Cardiac septum (tissue), 1 donor: ENCODE measurements around the gene PTPN5. TPM values are rescaled to one million over a fixed set of nuclear protein-coding genes. Genes with fewer than 3 reads are reported as not detected.
"Not testable (repeated sequence)": the region's sequence is repeated elsewhere in the genome, so short reads cannot be mapped to it uniquely, and the experiment has no call there.

Source experiments
- DNase-seq: peaks from one replicate; pipeline ENCODE4 v3.0.0-alpha.2; 2020; ENCODE audit warnings: low spot score
- intact Hi-C: fragments of 100-400 bp; cut with DNase I; formaldehyde crosslinking; loops from one replicate; pipeline ENCODE4 v1.14.0; 2022
- total RNA-seq: library from RNA; stranded (reverse); fragmentation: NEBNext Ultra II Directional; extraction: Animal tissue kit (Norgen Biotek cat#: 25700); gene quantifications from one replicate; pipeline ENCODE4 v1.2.1, GENCODE V29; 2021
- donor health status: DM: no; HTN: no; CAD: no.

The PTPN5 gene
- total RNA-seq, 1 donor from 2014 or later = 3.8 TPM

DNA sequence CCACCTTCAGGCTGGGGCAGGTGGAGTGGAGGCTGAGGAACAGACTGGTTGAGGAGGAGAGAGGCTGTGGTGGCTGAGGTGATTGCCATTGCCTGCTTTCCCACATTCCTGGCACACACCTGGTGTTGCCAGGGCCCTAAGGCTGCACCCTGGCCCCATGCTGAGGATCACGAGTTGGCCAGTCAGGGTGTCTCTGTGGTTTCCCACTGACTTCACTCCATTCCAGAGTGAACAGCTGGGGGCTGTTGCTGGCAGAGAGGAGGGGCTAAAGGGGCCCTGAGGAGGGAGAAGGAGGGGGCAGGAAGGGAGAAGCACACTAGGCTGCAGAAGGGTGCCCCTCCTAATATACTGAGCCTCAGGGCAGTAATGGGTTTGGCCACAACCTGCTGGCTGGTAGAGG lies 91.2 kb downstream of the PTPN5 start:
- DNase-seq = peak; percentile 68
- intact Hi-C loops = loop anchor here (10.0 kb wide), 1 partner anchor 306 kb away; the partner anchor contains the start of gene LDHA

DNA sequence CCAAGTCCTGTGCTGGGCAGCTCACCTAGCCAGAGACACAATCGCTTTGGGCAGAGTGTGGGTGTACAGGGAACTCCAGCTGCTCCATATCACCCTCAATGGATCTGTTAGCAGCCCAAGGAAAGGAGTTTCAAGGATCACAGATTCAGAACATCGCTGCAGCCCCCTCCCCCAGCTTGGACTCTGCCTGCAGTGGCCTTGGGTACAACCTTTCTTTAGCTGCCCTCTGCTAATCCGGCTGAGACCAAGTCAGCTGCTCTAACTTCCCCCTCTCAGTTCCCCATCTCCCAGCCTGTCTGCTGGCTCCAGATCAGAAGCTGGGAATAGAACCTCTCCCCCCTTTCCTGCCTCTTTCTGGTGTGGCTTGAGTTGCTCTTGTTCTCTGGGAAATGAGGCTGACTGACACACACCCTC lies 91.7 kb downstream of the PTPN5 start:
- intact Hi-C loops = loop anchor here (5.0 to 10.0 kb wide), 2 partner anchors 113 to 305 kb away; partner anchors contain the start of genes LDHA and UEVLD
- peak; percentile 75 for DNase-seq

DNA sequence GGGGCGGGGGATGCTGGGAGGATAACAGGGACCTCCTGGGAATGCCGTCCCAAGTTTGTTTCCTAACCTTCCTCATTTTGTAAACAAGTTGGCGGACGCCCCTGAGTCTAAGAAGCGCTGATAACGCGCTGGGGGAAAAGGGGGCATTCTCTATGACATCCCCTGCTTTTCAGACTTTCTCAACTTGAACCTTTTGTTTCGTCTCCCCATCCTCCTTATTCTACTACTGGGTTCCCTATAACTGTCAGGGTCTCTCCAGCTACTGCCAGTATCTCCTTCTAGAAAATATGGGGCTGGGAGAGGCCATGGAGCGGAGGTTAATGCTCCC lies 92.4 kb downstream of the PTPN5 start:
- intact Hi-C loops = loop anchor here (5.0 kb wide), 1 partner anchor 112 kb away; the partner anchor contains the start of gene UEVLD

GRCh38 chr11:18698341-18699268 lies 93.0 kb downstream of the PTPN5 start, which contains the start of gene TMEM86A:
TMEM86A (plus strand) TSS chr11:18698779; CDS start chr11:18698887, 108 bp downstream.
- intact Hi-C loops = loop anchor here (1.0 to 5.0 kb wide), 2 partner anchors 64 to 111 kb away; partner anchors contain the start of genes SPTY2D1 and UEVLD
- peak; percentile 95 for DNase-seq

More for the DNA sequence above, 92.4 kb downstream of the PTPN5 start:
- no peak for DNase-seq

DNA sequence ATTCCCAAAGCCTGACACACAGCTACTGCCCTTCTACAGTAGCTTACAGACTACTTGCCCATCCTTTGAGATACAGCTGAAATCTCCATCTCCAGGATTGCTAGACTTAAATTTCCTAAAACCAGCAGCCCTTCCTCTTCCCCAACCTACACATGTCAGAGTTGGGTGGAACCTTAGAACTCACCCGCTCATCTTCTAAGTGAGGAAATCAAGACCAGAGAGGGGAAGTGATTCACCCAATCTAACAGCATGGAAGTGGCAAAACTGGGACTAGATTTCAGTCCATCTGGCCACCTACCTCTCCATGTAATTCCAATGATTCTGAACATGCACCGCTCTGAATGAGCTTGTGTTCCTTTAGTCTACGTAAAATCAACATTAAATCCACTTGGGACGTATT lies 94.0 kb downstream of the PTPN5 start:
- no peak for DNase-seq
- intact Hi-C loops = loop anchor here (5.0 kb wide), 1 partner anchor 110 kb away; the partner anchor contains the start of gene UEVLD

- intact Hi-C loops = loop anchor here (5.0 kb wide), 1 partner anchor 109 kb away; the partner anchor contains the start of gene UEVLD
- DNase-seq = peak; percentile 17
Measured at GRCh38 chr11:18696638-18697225, 94.9 kb downstream of the PTPN5 start.

GRCh38 chr11:18692941-18693760 lies 98.4 kb downstream of the PTPN5 start:
- peak; percentile 44 for DNase-seq
- intact Hi-C loops = no loop called here

GRCh38 chr11:18691467-18692140 lies 100.0 kb downstream of the PTPN5 start:
- intact Hi-C loops = not testable (repeated sequence)
- peak; percentile 27 for DNase-seq

GRCh38 chr11:18684267-18684666 lies 107.3 kb downstream of the PTPN5 start:
- intact Hi-C loops = no loop called here

GRCh38 chr11:18682466-18682865 lies 109.1 kb downstream of the PTPN5 start:
- DNase-seq = no peak

More at GRCh38 chr11:18684267-18684666, 107.3 kb downstream of the PTPN5 start:
- DNase-seq = no peak

DNA sequence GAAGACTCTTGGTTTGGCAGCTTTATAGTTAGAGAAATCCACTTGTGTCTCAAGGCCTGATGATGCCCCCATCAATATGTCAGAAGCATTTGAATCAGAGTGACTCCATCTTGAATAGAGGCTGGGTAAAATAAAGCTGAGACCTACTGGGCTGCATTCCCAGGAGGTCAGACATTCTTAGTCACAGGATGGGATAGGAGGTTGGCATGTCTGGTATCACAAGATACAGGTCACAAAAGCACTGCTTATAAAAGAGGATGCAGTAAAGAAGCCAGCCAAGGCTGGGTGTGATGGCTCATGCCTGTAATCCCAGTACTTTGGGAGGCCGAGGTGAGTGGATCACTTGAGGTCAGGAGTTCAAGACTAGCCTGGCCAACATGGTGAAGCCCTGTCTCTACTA lies 109.6 kb downstream of the PTPN5 start:
- intact Hi-C loops, DNase-seq: not testable (repeated sequence)

More at GRCh38 chr11:18682466-18682865, 109.1 kb downstream of the PTPN5 start:
- intact Hi-C loops = no loop called here

Other genes with a start within 250 kb of the PTPN5 start
- gene UEVLD, start 203.1 kb downstream of the PTPN5 start, total RNA-seq = 16.6 TPM
- gene MISFA, start 192.0 kb downstream of the PTPN5 start, total RNA-seq = 6.4 TPM
- 9.8 TPM for gene SPTY2D1, start 157.5 kb downstream of the PTPN5 start, total RNA-seq
- 2.6 TPM for gene TMEM86A, start 93.0 kb downstream of the PTPN5 start, total RNA-seq
- gene IGSF22, start 65.6 kb downstream of the PTPN5 start, total RNA-seq = 1.1 TPM
- not detected for gene MRGPRX1, start 147.6 kb upstream of the PTPN5 start, total RNA-seq